ENCODE measurements around the gene ANGPTL2.

ANGPTL2 gene

DNA sequence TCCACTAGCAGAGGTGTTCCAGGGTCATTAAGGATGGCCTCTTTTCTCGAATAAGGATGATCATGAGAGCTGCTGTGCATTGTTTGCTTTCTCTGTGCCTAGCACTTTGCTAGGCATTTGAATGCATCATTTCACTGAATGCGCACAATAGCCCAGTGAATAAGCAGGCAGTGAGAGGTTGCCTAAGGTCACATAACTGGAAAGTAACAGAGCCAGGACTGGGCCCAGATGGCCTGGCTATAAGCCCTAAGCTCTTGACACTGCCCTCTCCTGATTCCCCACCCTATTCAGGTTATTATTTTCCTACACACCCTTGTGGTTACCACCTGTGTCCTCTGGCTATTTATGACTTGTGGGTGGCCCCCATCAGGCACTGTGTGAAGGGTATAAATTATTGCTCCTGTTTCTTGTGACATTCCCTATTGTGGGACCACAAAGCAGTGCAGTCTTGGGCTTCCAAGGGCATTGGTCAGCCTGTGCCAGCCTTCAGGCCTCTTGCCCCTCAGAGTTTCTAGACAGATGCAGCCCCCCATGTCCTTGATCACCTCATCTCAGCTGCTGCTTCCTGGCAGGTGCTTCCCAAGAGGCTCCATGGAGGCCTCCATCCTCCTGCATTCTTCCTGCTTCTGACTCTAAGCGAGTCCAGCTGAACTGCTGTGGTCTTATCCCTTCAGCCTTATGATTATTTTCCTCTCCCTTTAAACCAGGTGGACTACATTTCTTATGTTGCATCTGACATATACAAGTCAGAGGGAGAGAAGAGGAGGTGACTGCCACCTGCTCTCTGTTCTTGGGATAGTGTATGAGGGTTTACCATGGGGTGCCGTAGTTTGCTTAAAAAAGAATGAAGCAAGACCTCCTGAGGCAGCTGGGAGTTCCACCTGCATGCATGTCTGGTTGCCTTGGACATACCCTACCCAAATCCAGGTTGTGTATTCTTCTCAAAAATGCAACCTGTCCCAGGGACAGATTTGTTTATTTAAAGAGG lies 47.6 kb downstream of the ANGPTL2 start:
- no peak for DNase-seq

- no peak for DNase-seq
These were observed 54.7 kb downstream of the ANGPTL2 start for GRCh38 chr9:127067603-127068220.

DNA sequence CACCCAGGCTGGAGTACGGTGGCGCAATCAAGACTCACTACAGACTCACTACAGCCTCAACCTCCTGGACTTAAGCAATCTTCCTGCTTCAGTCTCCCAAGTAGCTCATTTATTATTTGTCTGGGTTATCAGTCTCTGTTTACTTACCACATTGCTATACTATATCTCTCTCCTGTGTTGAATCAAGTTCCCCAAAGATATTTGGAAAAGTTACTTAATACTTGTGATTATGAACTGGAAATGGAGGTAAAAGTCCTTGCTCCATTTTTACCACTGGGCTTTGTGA lies 55.6 kb downstream of the ANGPTL2 start:
- no peak for DNase-seq

- no peak for DNase-seq
These were observed 56.2 kb downstream of the ANGPTL2 start for GRCh38 chr9:127066060-127066850.

- DNase-seq = no peak
These were observed 56.8 kb downstream of the ANGPTL2 start for GRCh38 chr9:127065592-127065991.

GRCh38 chr9:127064335-127064734 lies 58.1 kb downstream of the ANGPTL2 start:
- no peak for DNase-seq

- DNase-seq = no peak
These were observed 61.0 kb downstream of the ANGPTL2 start for GRCh38 chr9:127061411-127061810.

- DNase-seq = no peak
These were observed 62.6 kb downstream of the ANGPTL2 start for GRCh38 chr9:127059765-127060361.

DNA sequence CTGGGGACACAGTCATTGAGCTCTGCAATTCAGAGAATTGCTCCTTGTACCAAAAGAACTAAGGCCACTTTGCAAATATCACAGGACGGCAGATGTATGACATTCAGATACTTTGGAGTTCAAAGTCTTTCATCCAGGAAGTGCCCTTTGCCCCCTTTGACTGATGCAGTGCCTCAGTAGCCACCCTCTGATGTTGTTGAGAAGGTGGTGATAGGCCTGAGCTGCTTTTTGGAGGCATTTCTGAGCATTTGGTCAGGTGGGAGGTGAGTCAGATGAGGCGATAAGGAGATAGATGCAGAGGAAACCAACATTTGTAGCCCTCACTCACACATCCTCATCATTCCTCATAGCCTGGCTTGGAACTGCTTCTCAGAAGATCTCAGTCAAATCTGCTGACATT lies 63.4 kb downstream of the ANGPTL2 start:
- no peak for DNase-seq

DNA sequence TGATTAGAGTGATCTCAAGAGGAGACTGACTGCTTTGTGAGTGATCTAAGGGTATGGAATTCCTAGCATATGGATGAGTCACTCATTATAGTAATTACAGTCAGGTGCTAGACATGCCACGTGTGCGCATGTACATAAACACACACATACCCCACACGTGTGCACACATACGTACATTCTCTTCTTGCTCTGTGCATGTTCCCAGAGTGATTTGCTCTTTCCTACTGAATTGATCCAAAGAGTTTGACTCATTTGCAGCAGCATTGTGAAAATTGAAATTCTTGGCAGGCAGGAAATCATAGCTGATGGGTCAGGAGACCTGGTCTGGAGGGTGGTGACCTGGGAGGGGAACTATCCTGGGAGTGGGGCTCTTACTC lies 63.8 kb downstream of the ANGPTL2 start:
- DNase-seq = no peak

GRCh38 chr9:127058011-127058644 lies 64.3 kb downstream of the ANGPTL2 start:
- no peak for DNase-seq

DNA sequence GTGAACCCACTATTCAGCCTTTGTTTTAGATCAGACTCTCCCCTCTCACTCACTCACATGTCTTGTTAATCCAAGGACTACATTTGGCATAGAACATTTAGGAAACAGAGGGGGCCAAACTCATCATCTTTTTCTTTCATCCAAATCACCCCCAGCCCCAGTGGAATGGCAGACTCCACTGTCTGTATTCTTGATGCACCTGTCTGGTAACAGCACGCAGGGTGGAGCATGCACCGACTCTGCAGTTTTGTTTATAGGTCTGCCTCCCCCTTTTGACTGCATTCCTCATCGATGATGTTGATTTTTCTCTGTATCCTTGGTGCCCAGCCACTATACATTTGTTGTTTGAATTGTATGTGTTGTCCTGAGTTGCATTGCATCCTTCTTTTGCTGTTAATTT lies 66.0 kb downstream of the ANGPTL2 start:
- no peak for DNase-seq

GRCh38 chr9:127055745-127056402 lies 66.6 kb downstream of the ANGPTL2 start:
- no peak for DNase-seq

- no peak for DNase-seq
These were observed 68.5 kb downstream of the ANGPTL2 start for GRCh38 chr9:127053960-127054359.

DNA sequence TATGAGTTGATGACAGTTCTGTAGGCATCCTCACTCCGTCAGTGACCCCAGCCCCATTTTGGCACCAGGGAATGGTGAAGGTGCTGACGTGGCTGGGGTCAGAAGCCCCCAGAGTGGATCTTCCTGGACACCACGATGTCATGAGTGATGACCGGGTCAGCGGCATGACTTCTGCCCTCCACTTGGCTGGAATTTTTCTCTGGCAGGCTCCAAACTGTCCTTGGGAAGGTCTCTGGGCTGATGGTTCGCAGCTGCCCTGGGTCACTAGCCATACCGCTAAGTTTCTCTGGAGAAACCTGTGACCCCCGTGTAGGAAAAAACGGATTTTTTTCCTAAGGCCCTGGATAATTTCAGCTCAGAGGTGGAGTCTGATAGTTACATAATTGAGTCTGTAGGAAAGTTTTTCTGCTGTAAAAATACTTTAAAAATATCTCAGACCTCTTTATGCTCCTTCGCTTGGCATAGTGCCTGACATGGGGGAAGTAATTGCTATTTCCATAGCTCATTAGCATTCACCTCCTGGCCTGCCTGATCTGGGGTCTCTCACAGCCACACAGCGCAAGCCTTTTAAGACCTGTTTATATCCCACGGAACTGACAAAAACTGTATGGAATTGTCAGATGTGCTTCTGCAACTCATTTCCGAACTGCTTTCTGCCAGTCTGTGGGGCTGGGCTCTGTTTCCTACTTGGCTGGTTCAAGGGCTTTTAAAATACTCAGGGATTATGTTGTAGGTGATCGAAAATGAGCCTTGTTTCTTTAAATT lies 69.2 kb downstream of the ANGPTL2 start:
- DNase-seq = no peak

DNA sequence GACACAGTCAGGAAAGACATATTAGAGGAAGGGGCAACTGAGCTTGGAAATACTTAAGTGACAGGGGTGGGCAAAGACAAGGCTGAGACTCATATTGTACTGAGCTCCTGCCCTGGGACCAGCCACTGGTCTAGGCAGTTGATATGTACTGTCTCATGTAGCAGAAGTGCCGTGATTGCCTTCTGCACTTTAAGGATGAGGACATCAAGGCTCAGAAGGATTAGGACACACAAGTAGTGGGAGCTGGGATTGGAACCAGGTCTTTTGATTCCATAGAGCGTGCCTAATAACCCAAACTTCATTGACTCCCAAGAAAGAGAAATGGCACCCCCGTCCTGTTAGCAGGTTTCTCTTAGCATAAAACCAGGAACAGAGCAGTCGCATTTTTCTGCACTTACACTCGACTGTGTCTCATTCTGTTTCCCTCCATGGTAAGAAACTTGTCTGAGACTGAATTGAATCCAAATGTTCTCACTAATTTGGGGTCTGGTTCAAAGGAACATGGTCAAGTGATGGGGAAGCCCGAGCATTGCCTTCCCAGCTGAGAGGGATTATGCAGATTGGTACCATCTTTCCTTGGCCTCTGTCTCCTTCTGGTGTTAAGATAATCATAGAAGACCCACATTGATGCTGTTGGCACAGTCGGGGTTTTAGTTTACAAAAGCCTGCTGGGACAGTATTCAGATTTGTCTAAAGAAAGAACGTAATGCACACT lies 70.4 kb downstream of the ANGPTL2 start:
- no peak for DNase-seq

GRCh38 chr9:127050591-127051001 lies 71.8 kb downstream of the ANGPTL2 start:
- DNase-seq = no peak

DNA sequence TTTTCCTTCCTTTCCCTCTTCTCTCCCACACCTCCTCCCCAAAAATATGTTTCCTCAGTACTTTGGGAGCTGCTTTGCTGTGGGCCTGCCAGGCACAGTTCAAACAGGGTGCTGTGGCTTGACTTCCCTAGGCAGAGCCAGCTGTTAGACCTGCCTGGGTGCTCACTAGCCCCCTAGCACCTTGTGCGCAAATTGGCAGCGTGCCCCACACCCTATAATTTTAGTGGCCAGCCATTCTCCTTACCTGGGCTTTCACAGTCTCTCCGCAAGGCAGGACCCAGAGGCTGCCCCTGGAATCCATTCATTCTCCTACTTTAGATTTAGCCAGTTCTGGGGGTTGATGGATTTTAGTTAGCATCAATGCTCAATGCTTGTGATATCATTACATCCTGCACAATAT lies 72.3 kb downstream of the ANGPTL2 start:
- DNase-seq = no peak

DNA sequence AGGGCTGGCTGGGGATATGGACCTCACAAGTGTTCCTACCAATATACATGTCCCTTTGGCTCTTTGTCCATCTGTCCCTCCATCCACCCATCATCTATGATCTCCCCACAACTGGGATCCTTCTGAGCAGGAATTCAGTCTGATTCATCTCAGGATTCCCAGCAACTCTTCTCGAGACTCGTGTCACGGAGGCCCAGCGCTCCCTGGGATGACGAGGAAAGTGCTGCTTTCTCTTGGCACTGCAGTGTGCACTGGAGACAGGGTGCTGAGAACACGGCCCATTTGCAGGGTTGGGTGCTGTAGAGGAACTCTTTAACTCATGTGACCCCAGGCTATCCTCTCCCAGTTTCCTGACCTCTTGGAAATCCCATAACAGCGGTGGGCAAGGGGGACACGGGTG lies 72.9 kb downstream of the ANGPTL2 start:
- no peak for DNase-seq

DNA sequence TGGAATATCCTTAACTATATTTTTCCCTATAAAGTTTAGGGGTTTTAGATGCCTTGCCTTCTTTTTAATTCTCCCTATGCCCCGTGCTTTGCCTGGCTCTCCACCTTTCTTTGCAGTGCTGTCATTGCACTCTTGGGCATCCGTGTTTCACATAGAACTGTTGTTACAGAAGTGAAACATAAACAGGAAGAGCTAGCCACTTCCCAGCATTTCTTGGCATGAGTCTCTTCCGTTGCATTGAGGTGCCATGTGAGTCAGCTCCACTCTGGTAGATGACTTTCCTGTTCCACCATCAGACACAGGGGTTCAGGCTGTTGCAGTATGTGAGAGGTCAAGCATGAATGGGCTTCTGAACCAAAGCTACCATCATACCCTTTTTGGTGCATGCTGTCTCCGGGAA lies 73.4 kb downstream of the ANGPTL2 start:
- DNase-seq = no peak

- DNase-seq = no peak
These were observed 74.5 kb downstream of the ANGPTL2 start for GRCh38 chr9:127047971-127048370.
